ENCODE data around the gene ZNF446. TPM values are rescaled to one million over a fixed set of nuclear protein-coding genes. Genes with fewer than 3 reads are reported as not detected.

ZNF446 gene
- total and polyA plus RNA-seq, 9 of the 15 experiments (the other 6 are each of a cell fraction or from before 2014, with no cell fraction given) = 0.07 to 4.8 (median 1.2) TPM

GRCh38 chr19:58520257-58520599 lies 44.1 kb downstream of the ZNF446 start (continued):
- TF ChIP-seq ZNF518B (CRISPR knock-in tag; IDR thresholded peaks at IDR 0.05) (no peak), ZBTB1 (CRISPR knock-in tag; IDR thresholded peaks at IDR 0.05; ENCODE audit: borderline replicate concordance, low read depth) (no peak), TCF7L2 (IDR thresholded peaks at IDR 0.05; ENCODE audit: low read depth, low read length) (no peak)

- peaks cover 3% of the 10 kb centered on the region for H3K9me1 ChIP-seq (ENCODE audit: control insufficient read depth, insufficient read depth, low read length)
- ChIA-PET POLR2A (interaction anchor here (0.6 to 1.7 kb wide), 3 partner anchors 22 to 63 kb away, joined by 3 to 5 read pairs (median 3); partner anchors contain the start of genes CHMP2A and TRIM28), CTCF (ENCODE audit: low intra/inter-chr PET ratio) (no interaction called here)
- in situ Hi-C loops (cut with MboI) = no loop called here
- H3K36me3 ChIP-seq (ENCODE audit: control insufficient read depth, insufficient read depth, low read length) = peaks cover 11% of the 10 kb centered on the region; the same call in 1 of the 3 replicates
- no TSS peak for BruUV-seq (replicated peaks)
- WGBS (ENCODE audit: insufficient coverage, low coverage, missing lambda C conversion rate) = 59% methylated on average over 4 of the region's 4 CpGs
- intact Hi-C loops (cut with micrococcal nuclease) = loop anchor here (2.0 kb wide), 1 partner anchor 53 kb away; no protein-coding TSS in a partner anchor
- H2AFZ ChIP-seq (ENCODE audit: low read depth, low read length) = no peak overlapping the region
- ATAC-seq (no peak), DNase-seq (ENCODE audit: extremely low read depth in 1 of 4, low spot score in 3 of 4) (no peak), FAIRE-seq (no peak)
- TF ChIP-seq ZNF395 (CRISPR knock-in tag; IDR thresholded peaks at IDR 0.05) (no peak), ZNF766 (CRISPR knock-in tag; conservative IDR thresholded peaks at IDR 0.05) (no peak), SMAD1 (IDR thresholded peaks at IDR 0.05; ENCODE audit: low read depth, low read length, partially characterized antibody) (no peak), E2F6 (IDR thresholded peaks at IDR 0.05; ENCODE audit: borderline replicate concordance in 1 of 2, extremely low read depth in 1 of 2, insufficient read depth in 1 of 2, insufficient read length in 1 of 2, low read depth in 1 of 2, low read length in 1 of 2, poor library complexity in 1 of 2, severe bottlenecking in 1 of 2) (no peak)
- H3K9me3 ChIP-seq (replicated peaks; ENCODE audit: control insufficient read depth, insufficient read depth, low read depth, low read length) = no peaks in the 10 kb centered on the region
- no peak overlapping the region for H3K4me2 ChIP-seq (ENCODE audit: insufficient read depth, low read length)
- no peak overlapping the region for H3K9ac ChIP-seq (ENCODE audit: insufficient read depth in 1 of 2, low read depth in 2 of 2, low read length in 2 of 2)
- no peak overlapping the region for H3K4me3 ChIP-seq
- no peaks in the 10 kb centered on the region for H4K20me1 ChIP-seq (replicated peaks; ENCODE audit: control insufficient read depth, insufficient read depth, low read length)
- H3K27ac ChIP-seq (ENCODE audit: extremely low read depth, low read depth, low read length) = no peak overlapping the region
- H3K27me3 ChIP-seq (ENCODE audit: control insufficient read depth in 2 of 2, insufficient read depth in 2 of 2, low read length in 2 of 2) = no peaks in the 10 kb centered on the region
- peaks cover 9 to 39% of the 10 kb centered on the region in 2 experiments for H3K4me1 ChIP-seq (replicated peaks in 1 of 2; ENCODE audit: control insufficient read depth in 2 of 2, insufficient read depth in 2 of 2, low read length in 2 of 2)
- peaks cover 35% of the 10 kb centered on the region for H3K79me2 ChIP-seq (ENCODE audit: control insufficient read depth, insufficient read depth, low read length)
Observed at GRCh38 chr19:58521651-58522050, 45.5 kb downstream of the ZNF446 start.
